ENCODE results near the gene SRRM3.

Gene SRRM3

DNA sequence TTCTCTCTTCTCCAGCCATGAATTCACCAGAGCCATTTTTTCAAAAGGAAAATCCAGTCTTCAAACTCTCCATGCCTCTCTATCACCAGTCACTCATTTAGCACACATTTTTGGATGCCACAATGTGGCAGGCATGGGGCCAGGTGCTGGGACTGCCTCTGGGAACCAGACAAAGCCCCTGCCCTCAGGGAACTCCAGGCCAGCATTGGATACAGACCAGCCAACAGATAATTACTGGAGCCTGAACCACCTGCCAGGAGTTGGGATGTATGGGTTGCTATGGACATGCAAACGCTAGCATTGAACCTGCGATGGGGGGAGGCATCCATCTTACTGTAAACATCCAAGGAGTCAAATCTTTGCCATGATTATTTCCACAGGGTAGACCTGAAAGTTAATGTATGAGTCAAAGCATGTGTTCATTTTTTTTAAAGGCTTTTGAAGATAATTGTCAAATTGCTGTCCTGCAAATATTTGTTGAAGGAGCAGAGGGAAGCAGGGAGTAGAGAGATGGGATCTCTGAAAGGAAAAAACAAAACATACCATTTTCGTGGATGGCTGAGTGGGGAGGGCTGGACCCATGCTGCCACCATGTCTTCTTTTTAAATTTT lies 43.2 kb downstream of the SRRM3 start:
- no peaks in the 10 kb centered on the region for H3K9me3 Mint-ChIP-seq
- no peak overlapping the region for H3K27ac Mint-ChIP-seq
- no peak overlapping the region for H3K4me3 Mint-ChIP-seq
- H3K4me1 Mint-ChIP-seq (ENCODE audit: low read depth in 2 of 2): no peaks in the 10 kb centered on the region
- ATAC-seq (replicated peaks): no peak
- H3K36me3 Mint-ChIP-seq (ENCODE audit: insufficient read depth): peaks cover 4% of the 10 kb centered on the region
- H3K27me3 Mint-ChIP-seq: peaks cover 18 to 60% of the 10 kb centered on the region in 2 donors
- no peak for DNase-seq

- no peak for ATAC-seq (replicated peaks)
- Mint-ChIP-seq H3K9me3 (no peaks in the 10 kb centered on the region), H3K4me3 (no peak overlapping the region), H3K27ac (no peak overlapping the region), H3K4me1 (ENCODE audit: low read depth in 2 of 2) (no peaks in the 10 kb centered on the region), H3K36me3 (ENCODE audit: insufficient read depth) (peaks cover 4% of the 10 kb centered on the region), H3K27me3 (peaks cover 18 to 56% of the 10 kb centered on the region in 2 donors)
- no peak for DNase-seq
These were observed 45.2 kb downstream of the SRRM3 start for GRCh38 chr7:76246804-76247389.

DNA sequence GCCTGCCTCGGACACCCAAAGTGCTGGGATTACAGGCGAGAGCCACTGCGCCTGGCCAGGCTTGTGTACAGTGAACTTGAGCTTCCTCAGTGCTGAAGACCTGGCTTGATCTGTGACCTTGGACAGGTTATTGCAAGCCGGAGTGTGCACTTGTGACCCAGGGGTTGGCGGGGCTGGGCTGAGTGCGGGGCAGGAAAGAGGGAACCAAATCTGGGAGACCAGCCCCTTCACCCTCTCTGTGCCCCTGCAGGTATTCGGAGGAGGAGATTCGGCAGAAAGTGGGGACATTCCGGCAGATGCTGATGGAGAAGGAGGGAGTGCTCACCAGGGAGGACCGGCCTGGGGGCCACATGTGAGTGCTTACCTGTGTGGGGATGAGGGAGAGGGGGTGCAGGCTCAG lies 46.2 kb downstream of the SRRM3 start:
- Mint-ChIP-seq H3K4me1 (ENCODE audit: low read depth in 2 of 2) (no peaks in the 10 kb centered on the region), H3K4me3 (no peak overlapping the region), H3K36me3 (ENCODE audit: insufficient read depth) (peaks cover 4% of the 10 kb centered on the region), H3K27me3 (peaks cover 18 to 45% of the 10 kb centered on the region in 2 donors), H3K9me3 (no peaks in the 10 kb centered on the region), H3K27ac (no peak overlapping the region)
- no peak for ATAC-seq (replicated peaks)
- DNase-seq: no peak

DNA sequence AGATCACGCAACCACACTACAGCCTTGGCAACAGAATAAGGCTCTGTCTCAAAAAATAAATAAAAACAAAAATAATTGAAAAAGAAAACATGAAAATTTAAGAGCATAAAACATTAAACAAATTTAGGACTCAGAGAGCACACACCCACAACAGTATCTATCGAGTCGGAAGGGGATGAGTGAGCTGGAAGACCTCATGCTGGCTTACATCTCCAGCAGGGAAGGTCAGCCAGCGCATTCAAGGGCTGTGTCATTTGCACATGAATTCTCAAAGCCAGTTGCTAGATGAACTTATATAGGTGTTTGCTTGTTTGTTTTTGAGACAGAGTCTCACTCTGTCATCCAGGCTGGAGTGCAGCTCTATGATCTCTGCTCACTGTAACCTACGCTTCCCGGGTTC lies 50.3 kb downstream of the SRRM3 start:
- Mint-ChIP-seq H3K27me3 (peaks cover 21 to 31% of the 10 kb centered on the region in 2 donors), H3K36me3 (ENCODE audit: insufficient read depth) (peaks cover 4% of the 10 kb centered on the region), H3K4me1 (ENCODE audit: low read depth in 2 of 2) (no peaks in the 10 kb centered on the region), H3K9me3 (no peaks in the 10 kb centered on the region), H3K4me3 (no peak overlapping the region), H3K27ac (no peak overlapping the region)
- DNase-seq (no peak), ATAC-seq (replicated peaks) (no peak)

DNA sequence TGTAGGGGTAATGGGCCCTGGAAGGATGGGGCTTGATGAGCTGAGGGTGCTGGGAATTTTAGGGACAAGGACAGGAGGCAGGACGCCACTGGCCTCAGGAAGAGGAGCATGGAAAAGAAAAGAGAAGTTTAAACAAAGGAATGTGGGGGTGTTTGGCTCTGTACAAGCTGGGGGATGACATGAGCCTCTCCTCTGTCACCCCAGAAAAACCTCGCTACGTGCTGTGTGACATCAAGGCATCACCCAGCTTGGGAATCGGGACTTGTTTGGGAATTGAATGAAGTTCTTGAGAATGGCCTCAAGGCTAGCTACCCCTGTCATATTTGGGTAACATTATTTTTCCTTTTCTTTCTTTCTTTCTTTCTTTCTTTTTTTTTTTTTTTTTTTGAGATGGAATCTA lies 53.1 kb downstream of the SRRM3 start:
- no peak overlapping the region for H3K4me3 Mint-ChIP-seq
- no peaks in the 10 kb centered on the region for H3K9me3 Mint-ChIP-seq
- no peak for ATAC-seq (replicated peaks)
- peaks cover 3% of the 10 kb centered on the region for H3K36me3 Mint-ChIP-seq (ENCODE audit: insufficient read depth)
- H3K27me3 Mint-ChIP-seq: peaks cover 28 to 41% of the 10 kb centered on the region in 2 donors
- H3K27ac Mint-ChIP-seq: no peak overlapping the region
- H3K4me1 Mint-ChIP-seq (ENCODE audit: low read depth in 2 of 2): no peaks in the 10 kb centered on the region
- DNase-seq: no peak

GRCh38 chr7:76257973-76258372 lies 56.3 kb downstream of the SRRM3 start:
- DNase-seq (no peak), ATAC-seq (replicated peaks) (no peak)
- Mint-ChIP-seq H3K27ac (no peak overlapping the region), H3K4me1 (ENCODE audit: low read depth in 2 of 2) (peaks cover 0 to 3% of the 10 kb centered on the region in 2 donors), H3K4me3 (no peak overlapping the region), H3K36me3 (ENCODE audit: insufficient read depth) (peaks cover 3% of the 10 kb centered on the region), H3K27me3 (peaks cover 35 to 68% of the 10 kb centered on the region in 2 donors), H3K9me3 (no peaks in the 10 kb centered on the region)

- DNase-seq: no peak
- H3K27ac Mint-ChIP-seq: no peak overlapping the region
- peak overlapping the region; percentile 44 to 61 for H3K4me3 Mint-ChIP-seq
- peaks cover 3% of the 10 kb centered on the region for H3K36me3 Mint-ChIP-seq (ENCODE audit: insufficient read depth)
- peak; percentile 14 for ATAC-seq (replicated peaks)
- H3K4me1 Mint-ChIP-seq (ENCODE audit: low read depth in 2 of 2): peaks cover 0 to 3% of the 10 kb centered on the region in 2 donors
- peaks cover 40 to 74% of the 10 kb centered on the region in 2 donors for H3K27me3 Mint-ChIP-seq
- no peaks in the 10 kb centered on the region for H3K9me3 Mint-ChIP-seq
These were observed 57.7 kb downstream of the SRRM3 start for GRCh38 chr7:76259124-76260093.

GRCh38 chr7:76260171-76260703 lies 58.5 kb downstream of the SRRM3 start:
- H3K36me3 Mint-ChIP-seq (ENCODE audit: insufficient read depth): peaks cover 3% of the 10 kb centered on the region
- DNase-seq (peak in 2 of 3 experiments; percentile 15 to 24), ATAC-seq (replicated peaks) (peak; percentile 69)
- H3K27me3 Mint-ChIP-seq: peaks cover 42 to 78% of the 10 kb centered on the region in 2 donors
- peaks cover 0 to 3% of the 10 kb centered on the region in 2 donors for H3K4me1 Mint-ChIP-seq (ENCODE audit: low read depth in 2 of 2)
- no peaks in the 10 kb centered on the region for H3K9me3 Mint-ChIP-seq
- H3K4me3 Mint-ChIP-seq: peak overlapping the region; percentile 40 to 67
- no peak overlapping the region for H3K27ac Mint-ChIP-seq

GRCh38 chr7:76261329-76261728 lies 59.6 kb downstream of the SRRM3 start:
- Mint-ChIP-seq H3K36me3 (ENCODE audit: insufficient read depth) (peaks cover 3% of the 10 kb centered on the region), H3K4me3 (no peak overlapping the region), H3K27me3 (peaks cover 37 to 71% of the 10 kb centered on the region in 2 donors), H3K4me1 (ENCODE audit: low read depth in 2 of 2) (peaks cover 0 to 3% of the 10 kb centered on the region in 2 donors), H3K9me3 (no peaks in the 10 kb centered on the region), H3K27ac (no peak overlapping the region)
- DNase-seq (no peak), ATAC-seq (replicated peaks) (no peak)

DNA sequence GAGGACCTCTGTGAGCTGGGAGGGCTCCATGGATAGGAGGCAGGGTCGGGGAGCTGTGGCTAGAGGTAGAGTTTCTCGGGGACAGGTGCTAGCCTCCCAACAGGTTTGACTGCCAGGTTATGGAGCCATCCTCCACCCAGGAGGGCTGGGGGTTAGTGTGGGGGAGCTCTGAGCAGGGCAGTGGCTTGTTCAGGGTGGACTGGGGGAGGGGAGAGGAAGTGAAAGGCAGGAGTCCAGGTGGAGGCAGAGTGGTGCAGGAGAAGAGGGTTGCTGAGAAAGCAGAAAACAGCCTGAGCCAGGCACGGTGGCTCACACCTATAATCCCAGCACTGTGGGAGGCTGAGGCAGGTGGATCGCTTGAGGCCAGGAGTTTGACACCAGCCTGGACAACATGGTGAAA lies 60.2 kb downstream of the SRRM3 start:
- H3K9me3 Mint-ChIP-seq: no peaks in the 10 kb centered on the region
- H3K4me3 Mint-ChIP-seq: no peak overlapping the region
- H3K27ac Mint-ChIP-seq: no peak overlapping the region
- ATAC-seq (replicated peaks) (no peak), DNase-seq (no peak)
- peaks cover 3% of the 10 kb centered on the region for H3K36me3 Mint-ChIP-seq (ENCODE audit: insufficient read depth)
- H3K27me3 Mint-ChIP-seq: peaks cover 35 to 68% of the 10 kb centered on the region in 2 donors
- peaks cover 0 to 3% of the 10 kb centered on the region in 2 donors for H3K4me1 Mint-ChIP-seq (ENCODE audit: low read depth in 2 of 2)

DNA sequence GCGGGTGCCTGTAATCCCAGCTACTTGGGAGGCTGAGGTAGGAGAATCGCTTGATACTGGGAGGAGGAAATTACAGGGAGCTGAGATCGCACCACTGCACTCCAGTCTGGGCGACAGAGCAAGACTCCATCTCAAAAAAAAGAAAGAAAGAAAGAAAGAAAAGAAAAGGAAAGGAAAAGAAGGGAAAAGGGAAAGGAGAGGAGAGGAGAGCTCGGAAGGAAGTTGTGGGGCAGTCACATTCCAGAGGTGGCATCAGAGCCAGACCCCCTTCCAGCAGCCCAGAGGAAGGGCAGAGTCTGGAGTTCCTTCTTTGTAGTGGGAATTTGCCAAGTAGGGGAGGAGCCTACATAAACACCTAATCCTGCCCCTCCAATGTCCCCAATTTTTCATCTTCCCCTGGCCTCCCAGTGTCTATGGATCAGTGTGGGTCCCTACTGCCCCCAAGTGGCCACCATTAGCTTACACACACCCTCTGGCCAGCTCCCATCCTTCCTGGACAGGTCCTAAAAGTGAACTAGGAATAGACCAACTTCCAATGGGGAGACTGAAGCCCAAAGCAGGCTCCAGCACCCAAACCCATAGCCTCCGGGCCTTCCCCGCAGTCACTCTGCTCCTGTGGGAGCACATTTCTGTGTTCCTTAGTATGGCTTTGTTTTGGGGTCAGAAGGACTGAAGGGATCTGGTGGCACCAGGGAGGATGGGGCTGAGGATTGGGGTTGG lies 61.1 kb downstream of the SRRM3 start:
- Mint-ChIP-seq H3K4me3 (no peak overlapping the region), H3K4me1 (ENCODE audit: low read depth in 2 of 2) (peaks cover 0 to 3% of the 10 kb centered on the region in 2 donors), H3K36me3 (ENCODE audit: insufficient read depth) (peaks cover 3% of the 10 kb centered on the region), H3K27ac (peak overlapping the region in 1 of 2 donors; percentile 3), H3K9me3 (no peaks in the 10 kb centered on the region), H3K27me3 (peaks cover 32 to 62% of the 10 kb centered on the region in 2 donors)
- DNase-seq: peak in 1 of 3 experiments; percentile 27
- ATAC-seq (replicated peaks): peak; percentile 34

DNA sequence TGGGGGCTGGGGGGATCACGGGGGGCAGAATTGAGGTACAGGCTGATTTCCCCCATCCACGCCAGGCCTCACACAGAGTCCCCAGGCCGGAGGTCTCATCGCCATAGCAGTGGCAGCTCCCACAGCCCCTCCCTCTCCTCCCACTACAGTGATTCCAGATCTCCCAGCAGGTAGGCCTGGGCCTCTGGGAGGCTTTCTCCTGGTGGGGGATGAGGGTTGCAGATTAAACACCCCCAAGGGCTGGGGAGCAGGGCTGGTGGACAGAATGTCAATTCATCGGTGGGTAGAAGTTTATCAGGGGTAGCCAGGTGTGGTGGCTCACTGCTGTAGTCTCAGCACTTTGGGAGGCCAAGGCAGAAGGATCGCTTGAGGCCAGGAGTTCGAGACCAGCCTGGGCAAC lies 63.6 kb downstream of the SRRM3 start:
- no peak for ATAC-seq (replicated peaks)
- H3K36me3 Mint-ChIP-seq (ENCODE audit: insufficient read depth): no peaks in the 10 kb centered on the region
- H3K4me1 Mint-ChIP-seq (ENCODE audit: low read depth in 2 of 2): peaks cover 0 to 5% of the 10 kb centered on the region in 2 donors
- no peaks in the 10 kb centered on the region for H3K9me3 Mint-ChIP-seq
- H3K4me3 Mint-ChIP-seq: no peak overlapping the region
- H3K27me3 Mint-ChIP-seq: peaks cover 43 to 58% of the 10 kb centered on the region in 2 donors
- DNase-seq: no peak
- H3K27ac Mint-ChIP-seq: no peak overlapping the region
